Stimulated activated CD8-positive, alpha-beta memory T cell treated with anti-CD3 and anti-CD28 coated beads, Interleukin-4, amount 100 ng/mL, for 48 hours (primary cell): ENCODE measurements around the gene MT1X.
"Not testable (repeated sequence)": the region's sequence is repeated elsewhere in the genome, so short reads cannot be mapped to it uniquely, and the experiment has no call there.

Source experiments
- DNase-seq: peaks from one replicate; pipeline ENCODE4 v3.0.0-alpha.2; 2020

MT1X gene

DNA sequence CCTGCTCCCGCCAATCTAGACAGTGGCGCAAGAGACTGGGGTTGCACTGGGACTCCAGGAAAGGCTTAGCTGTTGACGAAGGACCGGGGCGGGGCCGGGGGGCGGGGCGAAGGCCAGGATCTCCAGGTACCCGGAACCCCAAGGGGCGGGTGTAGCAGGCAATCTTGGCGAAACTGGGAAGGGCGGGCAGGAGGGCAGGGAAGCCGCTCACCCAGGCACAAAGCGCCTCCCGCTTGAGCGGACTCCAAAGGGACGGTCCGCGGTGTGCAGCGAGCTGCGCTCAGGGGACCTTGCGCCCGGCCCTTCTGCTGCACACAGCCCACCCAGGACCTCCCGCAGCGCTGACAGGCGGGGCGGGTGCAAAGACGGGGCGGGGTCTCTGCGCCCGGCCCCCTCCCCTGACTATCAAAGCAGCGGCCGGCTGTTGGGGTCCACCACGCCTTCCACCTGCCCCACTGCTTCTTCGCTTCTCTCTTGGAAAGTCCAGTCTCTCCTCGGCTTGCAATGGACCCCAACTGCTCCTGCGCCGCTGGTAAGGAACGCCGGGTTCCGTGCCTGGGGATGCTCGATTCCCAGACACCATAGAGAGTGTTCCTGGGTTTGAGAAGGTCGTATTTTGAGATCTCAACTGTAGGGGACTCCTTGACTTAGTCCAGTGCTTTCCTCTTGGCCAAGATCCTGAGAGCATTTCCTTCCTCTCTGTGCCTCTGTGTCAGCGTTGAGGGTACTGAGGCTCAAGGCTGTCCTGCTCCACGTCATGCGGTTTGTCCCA, 24.5 kb upstream of the MT1X start, which contains the start of gene MT1F:
MT1F (plus strand) TSS at position 405 of the 772 bp plus-strand sequence; CDS start at position 505, 100 bp downstream.
- peak; percentile 85 for DNase-seq

DNA sequence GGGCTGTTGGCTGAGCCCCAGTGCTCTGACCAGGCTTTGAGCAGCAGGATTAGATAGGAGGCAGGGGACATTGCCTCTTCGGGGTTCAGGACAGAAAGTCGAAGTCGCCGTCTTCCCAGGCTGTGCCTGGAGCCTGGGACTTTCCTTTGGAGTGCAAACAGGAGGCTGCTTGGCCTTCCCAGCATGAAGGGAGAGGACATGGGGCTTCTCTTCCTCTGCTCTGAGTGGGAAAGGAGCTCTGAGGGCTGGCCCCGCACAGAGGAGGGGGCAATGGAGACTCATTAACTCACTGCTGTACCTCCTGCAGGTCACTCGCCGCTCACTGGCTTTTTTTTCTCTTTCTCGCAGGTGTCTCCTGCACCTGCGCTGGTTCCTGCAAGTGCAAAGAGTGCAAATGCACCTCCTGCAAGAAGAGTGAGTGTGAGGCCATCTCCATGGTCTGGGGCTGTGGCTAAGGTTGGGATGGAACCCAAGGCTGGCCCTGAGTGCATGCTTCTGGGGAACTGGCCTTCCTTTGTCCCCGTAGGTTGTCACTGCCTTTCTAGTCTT, 23.9 kb upstream of the MT1X start:
- DNase-seq = no peak

GRCh38 chr16:56662357-56663354, 19.6 kb upstream of the MT1X start:
- peak; percentile 69 for DNase-seq

DNA sequence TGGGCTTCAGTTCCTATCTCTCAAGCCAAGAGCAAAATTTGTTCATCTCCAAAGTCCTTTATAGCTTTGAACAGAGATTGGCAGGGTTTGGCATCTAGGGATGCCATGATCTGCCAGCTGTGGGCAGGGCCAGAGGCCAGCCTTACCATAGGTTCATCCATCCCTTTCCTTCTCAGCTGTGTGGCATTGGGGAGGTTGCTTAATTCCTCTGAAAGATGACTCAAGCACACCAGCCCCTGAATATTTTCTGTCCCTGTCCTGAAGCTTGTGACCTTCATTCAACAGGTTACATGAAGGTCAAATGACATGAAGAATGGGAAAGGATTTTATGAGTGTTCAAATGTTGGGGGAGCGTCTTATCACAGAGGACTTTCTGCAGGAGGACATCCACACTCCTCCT, 17.8 kb upstream of the MT1X start:
- no peak for DNase-seq

DNA sequence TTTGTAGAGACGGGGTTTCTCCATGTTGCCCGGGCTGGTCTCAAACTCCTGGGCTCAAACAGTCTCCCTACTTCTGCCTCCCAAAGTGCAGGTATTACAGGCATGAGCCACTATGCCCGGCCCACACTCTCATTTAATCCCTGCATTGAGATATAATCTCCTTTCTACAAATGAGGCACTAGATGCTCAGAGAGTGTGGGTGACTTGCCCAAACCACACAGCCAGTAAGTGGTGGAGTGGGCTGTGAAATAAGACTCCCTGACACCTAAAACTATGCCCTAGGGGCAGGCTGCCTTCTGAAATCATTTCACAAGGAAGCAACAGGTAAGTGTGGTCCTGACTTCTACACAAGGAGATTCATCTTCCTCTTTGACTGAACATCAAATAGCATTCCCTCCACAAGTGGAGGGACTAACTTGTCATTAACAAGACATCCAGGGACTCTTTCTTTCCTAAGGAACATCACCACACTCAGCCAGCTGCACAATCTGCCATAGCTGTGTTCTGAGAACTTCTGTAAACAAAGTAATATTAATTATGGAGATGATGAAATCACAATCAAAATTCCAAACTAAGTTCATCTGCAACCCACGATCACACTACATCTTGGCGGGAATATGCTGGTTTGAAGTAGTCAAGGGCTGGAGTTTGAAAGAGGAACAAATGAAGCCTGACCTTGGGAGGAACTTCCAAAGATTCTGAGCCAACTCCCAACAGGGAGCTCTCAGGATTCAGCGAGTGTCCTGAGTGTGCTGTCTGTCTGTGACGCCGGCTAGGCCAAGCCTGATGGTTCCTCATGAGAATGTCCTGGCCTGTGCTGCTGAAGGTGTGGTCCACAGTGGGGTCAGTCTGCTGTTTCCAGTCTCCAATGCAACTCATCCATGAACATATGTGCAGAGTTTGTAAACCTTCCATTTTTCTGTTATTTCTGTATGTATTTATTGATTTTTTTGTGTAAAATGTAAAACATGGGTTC, 16.7 kb upstream of the MT1X start:
- not testable (repeated sequence) for DNase-seq

DNA sequence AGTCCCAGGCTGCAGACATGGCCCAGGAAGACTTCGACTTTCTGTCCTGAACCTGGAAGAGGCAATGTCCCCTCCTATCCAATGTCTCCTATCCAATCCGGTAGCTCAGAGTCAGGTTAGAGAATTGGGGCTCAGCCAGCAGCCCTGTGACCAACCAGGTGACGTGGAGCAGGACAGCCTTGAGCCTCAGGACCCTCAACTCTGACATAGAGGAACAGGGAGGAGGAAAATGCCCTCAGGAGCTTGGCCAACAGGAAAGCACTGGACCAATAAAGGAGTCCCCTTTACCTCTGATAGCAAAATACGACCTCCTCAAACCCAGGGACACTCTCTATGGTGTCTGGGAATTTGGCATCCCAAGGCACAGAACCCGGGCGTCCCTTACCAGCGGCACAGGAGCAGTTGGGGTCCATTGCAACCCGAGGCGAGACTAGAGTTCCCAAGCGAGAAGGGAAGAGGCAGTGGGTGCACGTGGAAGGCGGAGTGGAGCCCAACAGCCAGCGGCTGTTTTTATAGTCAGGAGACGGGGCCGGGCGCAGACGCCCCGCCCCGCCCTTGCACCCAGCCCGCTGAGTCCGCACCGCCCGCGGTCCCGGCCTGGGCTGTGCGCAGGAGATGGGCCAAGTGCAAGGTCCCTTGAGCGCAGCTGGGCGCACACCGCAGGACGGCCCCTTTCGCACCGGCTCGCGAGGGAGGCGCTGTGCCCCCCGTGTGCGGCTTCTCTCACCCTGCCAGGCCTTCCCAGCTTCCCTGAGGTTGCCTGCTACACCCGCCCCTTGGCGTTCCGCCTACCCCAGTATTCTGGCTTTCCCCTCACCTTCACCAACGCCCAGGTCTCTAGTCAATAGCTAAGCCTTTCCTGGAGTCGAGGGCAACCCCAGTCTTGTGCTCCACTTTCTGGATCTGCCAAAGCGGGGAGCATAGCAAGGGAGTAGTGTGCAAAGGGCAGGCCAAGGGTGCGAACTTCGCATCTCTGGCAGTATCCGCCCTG, 14.4 kb upstream of the MT1X start, which contains the start of gene MT1G:
MT1G (minus strand) TSS at position 485 of the 991 bp plus-strand sequence; CDS start at position 413, 72 bp downstream.
- peak; percentile 69 for DNase-seq

GRCh38 chr16:56669005-56669839, 13.0 kb upstream of the MT1X start, which contains the start of gene MT1H:
MT1H (plus strand) TSS chr16:56669814; CDS start chr16:56669885, 71 bp downstream.
- DNase-seq = peak; percentile 62

DNA sequence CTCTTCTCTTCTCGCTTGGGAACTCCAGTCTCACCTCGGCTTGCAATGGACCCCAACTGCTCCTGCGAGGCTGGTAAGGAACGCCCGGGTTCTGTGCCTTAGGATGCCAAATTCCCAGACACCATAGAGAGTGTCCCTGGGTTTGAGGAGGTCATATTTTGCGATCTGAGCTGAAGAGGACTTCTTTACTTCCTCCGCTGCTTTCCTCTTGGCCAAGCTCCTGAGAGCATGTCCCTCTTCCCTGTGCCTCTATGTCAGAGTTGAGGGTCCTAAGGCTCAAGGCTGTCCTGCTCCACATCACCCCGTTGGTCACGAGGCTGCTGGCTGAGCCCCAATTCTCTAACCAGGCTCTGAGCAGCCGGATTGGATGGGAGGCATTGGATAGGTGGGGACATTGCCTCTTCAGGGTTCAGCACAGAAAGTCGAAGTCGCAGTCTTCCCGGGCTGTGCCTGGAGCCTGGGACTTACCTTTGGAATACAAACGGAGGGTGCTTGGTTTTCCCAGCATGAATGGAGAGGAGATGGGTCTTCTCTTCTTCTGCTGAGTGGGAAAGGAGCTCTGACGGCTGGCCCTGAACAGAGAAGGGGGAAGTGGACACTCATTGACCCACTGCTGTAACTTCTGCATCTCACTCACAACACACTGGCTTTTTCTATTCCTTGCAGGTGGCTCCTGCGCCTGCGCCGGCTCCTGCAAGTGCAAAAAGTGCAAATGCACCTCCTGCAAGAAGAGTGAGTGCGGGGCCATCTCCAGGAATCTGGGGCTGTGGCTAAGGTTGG, 12.2 kb upstream of the MT1X start:
- DNase-seq = no peak

GRCh38 chr16:56670620-56670934, 11.7 kb upstream of the MT1X start:
- no peak for DNase-seq

- DNase-seq = not testable (repeated sequence)
Measured at GRCh38 chr16:56671691-56672090, 10.6 kb upstream of the MT1X start.

- DNase-seq = not testable (repeated sequence)
Measured at GRCh38 chr16:56672171-56672570, 10.1 kb upstream of the MT1X start.

DNA sequence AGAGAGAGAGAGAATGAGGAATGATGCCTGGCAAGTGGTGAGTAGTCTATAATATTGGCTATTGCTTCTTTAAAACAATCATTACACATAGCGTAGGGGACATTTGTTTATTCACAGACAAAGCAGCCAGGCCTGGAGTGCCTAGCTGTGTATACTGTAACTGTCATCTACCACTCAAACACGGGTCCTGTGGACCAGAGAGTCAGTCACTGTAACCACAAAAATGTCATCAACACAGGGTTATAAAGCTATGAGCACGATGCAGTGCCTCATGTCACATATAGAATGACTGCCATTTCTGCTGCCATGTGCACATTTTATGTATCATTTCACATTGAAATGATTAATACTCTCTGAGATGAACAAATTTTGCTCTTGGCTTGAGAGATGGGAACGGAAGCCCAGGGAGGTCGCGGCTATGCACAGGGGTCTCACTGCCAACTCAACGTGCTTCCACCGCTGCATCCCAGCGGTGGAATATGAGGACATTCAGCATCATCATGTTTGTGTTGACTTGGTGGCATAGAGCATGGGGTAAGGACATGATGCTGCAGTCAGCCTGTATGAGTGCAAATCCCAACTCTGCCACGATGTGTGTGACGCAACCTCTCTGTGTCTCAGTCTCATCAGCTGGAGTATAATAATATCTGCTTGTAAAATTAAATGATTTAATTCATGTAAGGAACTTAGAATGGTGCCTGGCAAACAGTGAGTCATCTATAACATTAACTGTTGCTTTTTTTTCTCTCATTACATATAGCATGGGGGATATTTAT, 9.3 kb upstream of the MT1X start:
- no peak for DNase-seq

DNA sequence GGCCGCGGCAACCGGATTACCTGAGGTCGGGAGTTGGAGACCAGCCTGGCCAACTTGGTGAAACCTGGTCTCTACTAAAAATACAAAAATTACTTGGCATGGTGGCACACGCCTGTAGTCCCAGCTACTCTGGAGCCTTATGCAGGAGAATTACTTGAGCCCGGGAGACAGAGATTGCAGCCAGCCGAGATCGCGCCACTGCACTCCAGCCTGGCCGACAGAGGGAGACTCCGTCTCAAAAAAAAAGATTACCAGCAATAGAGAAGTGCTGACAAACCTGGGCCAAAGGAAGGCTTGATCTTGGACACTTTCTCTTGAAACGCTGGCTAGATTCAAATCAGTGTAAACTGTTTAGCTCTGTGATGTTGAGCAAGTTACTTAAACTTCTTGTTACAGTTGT, 8.3 kb upstream of the MT1X start:
- no peak for DNase-seq

- DNase-seq = not testable (repeated sequence)
Measured at GRCh38 chr16:56674570-56674969, 7.7 kb upstream of the MT1X start.

GRCh38 chr16:56675685-56676210, 6.5 kb upstream of the MT1X start:
- DNase-seq = peak; percentile 79

DNA sequence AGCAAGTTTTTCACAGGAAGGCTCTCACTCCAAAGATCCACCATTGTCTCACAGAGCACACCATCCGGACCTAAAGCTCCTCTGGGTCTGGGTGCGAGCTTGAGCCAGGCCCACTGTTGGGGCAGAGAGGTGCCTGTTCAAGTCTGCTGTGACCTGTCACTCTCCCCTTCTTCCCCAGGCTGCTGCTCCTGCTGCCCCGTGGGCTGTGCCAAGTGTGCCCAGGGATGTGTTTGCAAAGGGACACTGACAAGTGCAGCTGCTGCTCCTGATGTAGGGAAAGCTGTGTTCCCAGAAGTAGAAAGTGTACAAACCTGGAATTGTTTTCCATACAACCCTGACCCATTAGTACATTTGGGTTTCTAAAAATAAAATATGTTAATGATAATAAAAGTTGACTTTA, 4.8 kb upstream of the MT1X start:
- DNase-seq = no peak

DNA sequence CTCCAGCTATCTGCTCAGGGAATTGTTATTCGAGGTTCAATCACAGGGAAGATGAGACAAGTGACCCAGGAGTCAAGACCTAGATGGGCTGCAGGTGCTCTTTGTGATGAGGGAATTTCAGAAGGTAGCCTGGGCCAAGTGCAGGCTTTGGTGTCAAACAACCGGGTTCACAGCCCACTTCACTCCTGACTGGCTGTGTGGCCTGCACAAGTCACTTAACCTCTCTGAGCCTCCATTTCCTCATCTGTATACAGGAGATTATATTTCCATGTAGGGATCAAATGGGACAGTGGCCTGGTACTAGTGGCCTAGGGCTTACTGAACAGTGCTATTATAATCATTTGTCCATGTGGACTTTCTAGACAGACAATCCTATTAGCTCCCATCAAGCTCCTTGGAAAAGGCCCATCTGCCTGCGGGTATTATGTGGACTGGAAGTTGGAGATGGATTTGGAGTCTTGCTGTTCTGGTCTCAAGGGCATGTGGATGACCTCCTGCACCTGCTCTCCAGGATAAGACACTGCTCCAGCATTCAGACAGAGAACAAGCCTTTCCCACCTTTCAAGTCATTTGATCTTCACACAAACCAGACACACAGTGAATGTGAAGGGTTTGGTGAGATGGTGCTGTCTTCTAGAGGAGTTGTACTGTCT, 3.1 kb upstream of the MT1X start:
- no peak for DNase-seq
